Activated CD4-positive, alpha-beta T cell treated with anti-CD3 and anti-CD28 coated beads for 4 hours (primary cell): ENCODE measurements around the gene DEUP1.
"Not testable (repeated sequence)": the region's sequence is repeated elsewhere in the genome, so short reads cannot be mapped to it uniquely, and the experiment has no call there.

Experiments used
- DNase-seq, 2 donors: peaks; one replicate each; pipeline ENCODE4 v3.0.0-alpha.2; 2020

The DEUP1 gene

DNA sequence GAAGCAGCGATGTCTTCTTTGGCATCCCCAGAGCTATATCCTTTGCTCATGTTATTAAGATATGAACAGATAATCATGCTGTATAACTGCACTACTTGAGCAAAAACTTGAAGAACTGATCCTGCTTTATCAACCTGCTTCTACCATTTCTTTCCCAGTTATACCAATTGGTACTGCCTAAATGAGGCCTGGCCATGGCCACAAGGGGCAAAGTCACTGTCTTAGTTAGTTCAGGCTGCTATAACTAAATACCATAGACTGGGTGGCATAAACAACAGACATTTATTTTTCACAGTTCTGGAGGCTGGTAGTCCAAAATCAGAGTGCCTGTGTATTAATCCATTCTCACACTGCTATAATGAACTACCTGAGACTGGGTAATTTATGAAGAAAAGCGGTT, 37.5 kb downstream of the DEUP1 start:
- no peak for DNase-seq

DNA sequence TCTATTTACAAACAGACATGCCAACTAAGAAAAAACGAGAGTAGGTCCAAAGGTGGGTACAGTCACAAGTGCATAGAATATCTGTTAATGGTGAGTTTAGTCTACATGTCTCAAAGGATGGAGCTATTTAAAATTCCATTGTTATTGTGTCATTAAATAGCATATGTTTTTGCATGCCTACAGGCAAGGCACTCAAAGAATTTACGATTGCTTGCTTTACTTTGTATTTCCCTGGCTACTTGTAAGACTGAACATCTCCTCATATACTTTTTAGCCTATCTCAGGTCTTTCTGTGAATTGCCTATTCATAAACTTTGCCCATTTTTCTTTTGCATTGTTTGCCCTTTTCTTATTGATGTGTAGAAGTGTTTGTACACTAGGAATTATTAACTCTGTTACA, 39.7 kb downstream of the DEUP1 start:
- no peak for DNase-seq

DNA sequence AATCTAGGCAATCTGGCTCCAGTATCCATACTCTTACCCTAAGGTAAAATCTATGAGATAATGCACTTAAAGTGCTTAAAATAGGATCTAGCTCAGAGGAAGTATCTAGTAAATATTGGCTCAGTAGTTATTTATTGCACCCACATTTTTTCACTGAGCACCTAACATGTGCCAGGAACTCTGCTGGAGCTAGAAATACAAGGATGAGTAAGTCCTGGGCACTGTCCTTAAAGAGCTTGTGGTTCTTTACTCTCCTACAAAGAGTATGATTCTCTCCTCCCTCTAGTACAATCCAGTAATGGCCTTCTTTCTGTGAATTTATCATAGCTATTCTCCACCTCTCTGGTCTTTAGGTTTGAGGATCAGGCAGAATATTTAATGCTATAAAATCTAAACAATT, 59.2 kb downstream of the DEUP1 start:
- no peak for DNase-seq

GRCh38 chr11:93392867-93393266, 62.3 kb downstream of the DEUP1 start:
- DNase-seq = no peak

DNA sequence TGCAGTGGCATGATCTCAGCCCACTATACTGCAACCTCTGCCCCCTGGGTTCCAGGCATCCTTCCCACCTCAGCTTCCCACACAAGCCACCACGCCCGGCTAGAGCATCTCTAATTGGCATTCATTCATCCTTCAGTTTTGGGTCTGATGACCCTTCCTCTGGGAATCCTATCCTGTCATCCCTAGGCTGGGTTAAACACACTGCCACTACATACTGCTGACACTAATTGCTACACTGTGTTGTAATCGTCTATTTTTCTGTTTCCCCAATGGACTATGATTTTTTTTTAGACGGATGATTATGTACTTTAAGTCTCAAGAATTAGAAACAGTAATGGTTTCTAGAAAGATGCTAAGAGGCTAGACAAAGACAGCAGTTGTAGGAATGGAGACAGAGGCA, 62.8 kb downstream of the DEUP1 start:
- no peak for DNase-seq

GRCh38 chr11:93394488-93394887, 63.9 kb downstream of the DEUP1 start:
- no peak for DNase-seq

DNA sequence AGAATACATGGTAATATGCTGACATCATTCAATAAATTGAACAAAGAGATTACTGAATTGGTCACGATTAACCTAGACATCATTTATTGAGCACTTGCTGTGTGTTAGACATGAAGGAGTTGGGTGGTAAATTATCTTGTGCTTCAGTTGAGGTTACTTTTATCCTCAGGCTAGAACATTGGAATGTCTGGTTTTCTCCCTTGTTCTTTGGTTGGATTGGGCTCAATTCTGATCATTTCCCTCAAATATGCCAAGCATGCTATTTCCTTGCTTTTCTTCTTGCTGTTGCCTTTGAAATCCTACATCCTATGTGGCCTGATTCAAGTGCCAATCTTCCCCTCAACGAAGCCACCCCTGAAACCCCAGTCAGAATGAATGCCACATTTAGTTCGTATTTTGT, 65.8 kb downstream of the DEUP1 start:
- no peak for DNase-seq

DNA sequence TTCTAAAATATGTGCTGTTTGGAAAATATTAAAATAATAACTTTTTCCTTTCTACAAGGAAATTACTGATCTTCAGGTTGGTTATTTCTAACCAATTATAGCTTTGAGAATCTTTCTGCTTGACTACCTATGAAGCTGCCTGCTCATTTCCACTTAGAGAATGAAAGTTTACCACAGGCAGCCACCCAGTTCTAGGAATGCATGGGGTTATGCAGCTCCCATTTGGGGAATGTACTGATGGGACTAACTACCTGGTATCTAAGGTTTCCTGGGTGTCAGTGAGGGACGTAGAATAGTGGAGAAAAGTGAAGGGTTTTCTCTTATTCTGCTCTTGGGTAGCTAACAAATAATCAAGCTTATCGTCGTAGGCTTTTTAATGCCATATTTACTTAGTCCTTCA, 73.4 kb downstream of the DEUP1 start:
- no peak for DNase-seq

- no peak for DNase-seq
Observed at GRCh38 chr11:93407777-93408401, 77.3 kb downstream of the DEUP1 start.

- DNase-seq = no peak
Observed at GRCh38 chr11:93410441-93410840, 79.9 kb downstream of the DEUP1 start.

DNA sequence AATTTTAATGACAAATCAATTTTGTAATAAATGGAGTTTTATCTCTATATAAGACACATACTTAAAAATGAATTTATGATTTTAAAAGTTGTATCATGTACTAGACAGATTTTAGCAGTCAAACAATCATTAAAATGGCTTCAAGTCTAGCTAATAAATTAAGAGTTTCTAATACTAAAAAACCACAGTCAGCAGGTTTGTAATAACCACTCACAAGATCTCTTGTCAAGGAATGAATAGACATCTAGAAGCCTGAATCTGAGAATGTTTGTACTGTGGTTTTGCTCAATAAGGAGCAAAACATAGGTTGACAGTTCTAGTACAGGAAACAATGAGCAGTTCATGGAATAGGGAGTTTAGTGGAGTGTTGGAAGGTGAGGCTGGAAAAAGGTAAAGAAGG, 81.2 kb downstream of the DEUP1 start:
- DNase-seq = no peak

- DNase-seq = no peak
Observed at GRCh38 chr11:93432247-93432646, 101.7 kb downstream of the DEUP1 start.

- DNase-seq = not testable (repeated sequence)
Observed at GRCh38 chr11:93443232-93443631, 112.7 kb downstream of the DEUP1 start.

DNA sequence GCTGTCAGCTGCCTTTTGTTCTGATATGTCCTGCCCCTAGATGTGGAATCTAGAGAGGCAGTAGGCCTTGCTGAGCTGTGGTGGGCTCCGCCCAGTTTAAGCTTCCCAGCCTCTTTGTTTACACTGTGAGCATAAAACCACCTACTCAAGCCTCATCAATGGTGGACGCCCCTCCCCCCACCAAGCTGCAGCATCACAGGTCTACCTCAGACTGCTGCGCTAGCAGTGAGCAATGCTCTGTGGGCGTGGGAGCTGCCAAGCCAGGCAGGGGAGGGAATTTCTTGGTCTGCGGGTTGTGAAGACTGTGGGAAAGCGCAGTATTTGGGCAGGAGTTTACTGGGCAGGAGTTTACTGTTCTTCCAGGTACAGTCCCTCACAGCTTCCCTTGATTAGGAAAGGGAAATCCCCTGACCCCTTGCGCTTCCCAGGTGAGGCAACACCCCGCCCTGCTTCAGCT, 114.1 kb downstream of the DEUP1 start:
- DNase-seq = peak; percentile 7 to 18

DNA sequence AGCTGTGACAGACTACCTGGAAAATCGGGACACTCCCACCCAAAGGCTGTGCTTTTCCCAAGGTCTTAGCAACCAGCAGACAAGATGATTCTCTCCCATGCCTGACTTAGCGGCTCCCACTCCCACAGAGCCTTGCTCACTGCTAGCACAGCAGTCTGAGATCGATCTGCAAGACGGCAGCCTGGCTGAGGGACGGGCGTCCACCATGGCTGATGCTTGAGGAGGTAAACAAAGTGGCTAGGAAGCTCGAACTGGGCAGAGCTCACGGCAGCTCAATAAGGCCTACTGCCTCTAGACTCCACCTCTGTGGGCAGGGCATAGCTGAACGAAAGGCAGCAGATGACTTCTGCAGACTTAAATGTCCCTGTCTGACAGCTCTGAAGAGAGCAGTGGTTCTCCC, 127.7 kb downstream of the DEUP1 start:
- no peak for DNase-seq

DNA sequence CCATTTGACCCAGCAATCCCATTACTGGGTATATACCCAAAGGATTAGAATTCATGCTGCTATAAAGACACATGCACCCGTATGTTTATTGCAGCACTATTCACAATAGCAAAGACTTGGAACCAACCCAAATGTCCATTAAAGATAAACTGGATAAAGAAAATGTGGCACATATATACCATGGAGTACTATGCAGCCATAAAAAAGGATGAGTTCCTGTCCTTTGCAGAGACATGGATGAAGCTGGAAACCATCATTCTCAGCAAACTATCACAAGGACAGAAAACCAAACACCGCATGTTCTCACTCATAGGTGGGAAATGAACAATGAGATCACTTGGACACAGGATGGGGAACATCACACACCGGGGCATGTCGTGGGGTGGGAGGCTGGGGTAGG, 133.1 kb downstream of the DEUP1 start:
- DNase-seq = not testable (repeated sequence)

DNA sequence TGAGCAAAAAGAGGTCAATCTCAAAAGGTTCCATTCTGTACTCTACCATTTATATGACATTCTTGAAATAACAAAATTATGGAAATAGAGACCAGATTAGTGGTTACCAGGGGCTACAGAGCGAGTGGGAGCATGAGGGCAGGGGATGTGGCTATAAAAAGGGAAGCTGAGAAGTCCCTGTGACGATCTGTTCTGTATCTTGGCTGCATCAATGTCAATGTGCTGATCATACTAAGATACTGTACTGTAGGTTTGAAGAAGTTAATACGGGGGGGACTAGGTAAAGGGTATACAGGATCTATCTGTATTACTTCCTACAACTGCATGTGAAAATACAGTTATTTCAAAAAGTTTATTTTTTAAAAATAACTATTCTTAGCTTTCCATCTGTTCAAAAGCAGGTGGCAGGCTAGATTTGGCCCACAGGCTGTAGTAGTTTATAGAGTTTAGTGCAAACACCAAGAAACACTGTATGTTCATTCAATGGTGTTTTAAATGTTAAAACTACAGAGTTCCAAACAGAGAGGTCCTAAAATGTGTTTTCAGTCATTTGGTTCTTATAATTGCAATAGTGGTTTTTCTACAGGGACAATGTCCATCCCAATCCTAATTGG, 134.5 kb downstream of the DEUP1 start:
- DNase-seq = no peak

- DNase-seq = no peak
Observed at GRCh38 chr11:93467054-93467453, 136.5 kb downstream of the DEUP1 start.

GRCh38 chr11:93468290-93468689, 137.7 kb downstream of the DEUP1 start:
- no peak for DNase-seq

GRCh38 chr11:93474123-93474522, 143.6 kb downstream of the DEUP1 start:
- DNase-seq = no peak

DNA sequence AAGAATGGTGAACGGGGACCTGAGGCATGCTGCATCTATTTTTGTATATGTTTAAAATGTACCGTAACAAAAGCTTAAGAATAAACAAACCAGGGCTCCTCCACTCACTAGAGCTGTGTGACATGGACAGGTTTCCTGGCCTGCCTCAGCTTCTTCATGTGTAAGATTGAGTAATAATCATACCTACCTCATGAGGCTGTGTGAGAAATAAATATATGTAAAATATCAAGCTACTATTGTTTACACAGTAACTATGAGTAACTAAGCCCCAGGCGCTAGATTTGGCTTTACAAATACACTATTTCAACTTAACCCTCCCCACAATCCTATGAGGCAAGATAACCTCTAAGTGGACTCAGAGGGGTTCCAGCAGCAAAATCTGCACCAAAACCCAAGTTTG, 146.3 kb downstream of the DEUP1 start:
- DNase-seq = no peak

GRCh38 chr11:93477684-93478234, 147.2 kb downstream of the DEUP1 start:
- no peak for DNase-seq

DNA sequence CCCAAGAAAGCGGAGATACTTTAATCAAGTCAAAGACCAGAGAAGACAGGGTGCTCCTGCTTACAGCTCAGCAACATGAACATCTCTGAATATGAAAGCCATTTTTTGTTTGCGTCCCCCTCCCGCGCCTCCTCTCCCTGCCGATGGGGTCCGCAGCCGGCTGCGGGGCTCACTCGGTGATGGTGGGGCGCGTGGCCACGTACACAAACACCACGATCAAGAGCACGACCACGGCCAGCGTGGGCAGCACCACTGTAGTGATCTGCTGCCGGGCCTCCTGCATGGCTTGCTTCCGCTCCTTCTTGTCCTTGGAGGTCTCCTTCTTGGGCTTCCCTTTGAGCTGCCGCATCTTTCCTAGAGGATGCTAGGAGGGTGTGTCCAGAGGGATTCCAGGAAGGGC, 148.3 kb downstream of the DEUP1 start:
- no peak for DNase-seq

- no peak for DNase-seq
Observed at GRCh38 chr11:93480256-93480655, 149.7 kb downstream of the DEUP1 start.

GRCh38 chr11:93480756-93481155, 150.2 kb downstream of the DEUP1 start:
- DNase-seq = no peak
